Retinal pigment epithelial cell (primary cell): ENCODE data around the gene ITIH2.

ENCODE experiments used
- DNase-seq: peaks from one replicate; pipeline ENCODE4 v3.0.0-alpha.2; 2010; ENCODE audit warnings: low read depth
- H3K4me3 ChIP-seq: 2 replicates; pipeline ENCODE4 v1.5.1; 2011; ENCODE audit warnings: mild to moderate bottlenecking, low read length, control low read depth, moderate library complexity
- TF ChIP-seq, protein P1 (sequence below): conservative IDR thresholded peaks from 2 replicates; pipeline ENCODE4 v1.5.1; 2011; ENCODE audit warnings: low read depth, low read length, control low read depth, inconsistent platforms

ITIH2 gene

DNA sequence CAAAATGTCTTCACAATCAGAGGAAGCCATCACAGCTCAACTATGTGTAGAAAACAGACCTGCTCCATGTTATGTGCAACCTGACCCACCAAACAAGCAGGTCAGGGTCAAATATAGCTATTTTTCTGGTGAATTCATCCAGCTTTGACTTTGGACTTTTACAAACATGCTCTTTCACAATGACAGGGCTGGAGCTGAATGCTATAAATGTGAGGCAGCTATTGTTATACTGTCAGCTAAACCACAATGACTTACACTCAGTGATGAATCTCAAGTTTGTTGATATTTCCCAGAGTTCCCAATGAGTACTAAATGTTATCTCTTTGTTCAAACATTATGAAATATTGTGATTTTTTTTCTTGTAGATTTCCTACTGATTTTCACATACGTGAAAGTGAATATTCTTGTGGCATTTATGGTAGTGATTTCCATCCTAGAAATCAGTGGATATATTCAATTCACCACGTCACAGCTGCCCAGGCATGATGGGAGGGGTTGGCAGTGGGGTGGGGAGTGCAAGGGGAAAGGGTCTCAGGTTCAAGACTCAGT lies 2.5 kb upstream of the ITIH2 start:
- no peak overlapping the region for H3K4me3 ChIP-seq
- TF ChIP-seq, protein P1, sequence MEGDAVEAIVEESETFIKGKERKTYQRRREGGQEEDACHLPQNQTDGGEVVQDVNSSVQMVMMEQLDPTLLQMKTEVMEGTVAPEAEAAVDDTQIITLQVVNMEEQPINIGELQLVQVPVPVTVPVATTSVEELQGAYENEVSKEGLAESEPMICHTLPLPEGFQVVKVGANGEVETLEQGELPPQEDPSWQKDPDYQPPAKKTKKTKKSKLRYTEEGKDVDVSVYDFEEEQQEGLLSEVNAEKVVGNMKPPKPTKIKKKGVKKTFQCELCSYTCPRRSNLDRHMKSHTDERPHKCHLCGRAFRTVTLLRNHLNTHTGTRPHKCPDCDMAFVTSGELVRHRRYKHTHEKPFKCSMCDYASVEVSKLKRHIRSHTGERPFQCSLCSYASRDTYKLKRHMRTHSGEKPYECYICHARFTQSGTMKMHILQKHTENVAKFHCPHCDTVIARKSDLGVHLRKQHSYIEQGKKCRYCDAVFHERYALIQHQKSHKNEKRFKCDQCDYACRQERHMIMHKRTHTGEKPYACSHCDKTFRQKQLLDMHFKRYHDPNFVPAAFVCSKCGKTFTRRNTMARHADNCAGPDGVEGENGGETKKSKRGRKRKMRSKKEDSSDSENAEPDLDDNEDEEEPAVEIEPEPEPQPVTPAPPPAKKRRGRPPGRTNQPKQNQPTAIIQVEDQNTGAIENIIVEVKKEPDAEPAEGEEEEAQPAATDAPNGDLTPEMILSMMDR, result no peak
- no peak for DNase-seq

DNA sequence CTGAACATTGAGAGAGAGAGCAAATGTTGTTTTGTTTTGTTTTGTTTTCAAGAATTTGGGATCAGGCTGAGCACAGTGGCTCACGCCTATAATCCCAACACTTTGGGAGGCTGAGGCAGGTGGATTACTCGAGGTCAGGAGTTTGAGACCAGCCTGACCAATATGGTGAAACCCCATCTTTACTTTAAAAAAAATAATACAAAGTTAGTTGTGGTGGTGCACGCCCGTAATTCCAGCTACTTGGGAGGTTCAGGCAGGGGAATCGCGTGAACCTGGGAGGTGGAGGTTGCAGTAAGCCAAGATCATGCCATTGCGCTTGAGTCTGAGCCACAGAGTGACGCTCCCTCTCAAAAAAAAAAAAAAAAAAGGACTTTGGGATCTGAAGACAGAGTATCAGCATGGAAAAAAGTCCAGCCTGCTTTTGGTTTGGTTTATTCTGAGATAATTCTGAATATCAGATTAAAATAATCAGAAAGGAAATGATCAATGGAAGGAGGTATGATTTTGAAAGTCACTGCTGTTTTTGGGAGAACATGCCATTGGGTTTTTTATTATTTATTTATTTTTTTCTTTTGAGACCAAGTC lies 1.9 kb upstream of the ITIH2 start:
- no peak overlapping the region for H3K4me3 ChIP-seq
- no peak for DNase-seq
- TF ChIP-seq, protein P1, result no peak

DNA sequence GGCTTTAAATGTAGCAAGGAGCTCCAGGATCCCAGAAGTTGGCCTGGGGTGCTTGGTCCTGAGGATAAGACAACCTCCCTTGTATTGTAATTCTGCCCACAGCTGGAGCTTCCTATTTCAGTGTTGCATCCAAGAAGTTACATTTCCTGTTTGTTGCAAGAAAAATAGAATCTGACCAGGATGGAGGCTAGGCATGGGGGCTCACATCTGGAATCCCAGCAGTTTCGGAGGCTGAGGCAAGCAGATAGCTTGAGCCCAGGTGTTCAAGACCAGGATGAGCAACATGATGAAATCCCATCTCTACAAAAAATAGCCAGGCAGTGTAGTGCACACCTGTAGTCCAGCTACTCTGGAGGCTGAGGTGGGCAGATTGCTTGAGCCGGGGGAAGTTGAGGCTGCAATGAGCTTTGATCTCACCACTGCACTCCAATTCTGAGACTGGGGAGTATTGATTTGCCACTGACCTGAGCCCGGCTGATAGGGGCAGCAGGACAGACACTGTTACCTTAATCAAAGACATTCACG lies 766 bp upstream of the ITIH2 start:
- DNase-seq, result no peak
- TF ChIP-seq, protein P1, result no peak
- no peak overlapping the region for H3K4me3 ChIP-seq

DNA sequence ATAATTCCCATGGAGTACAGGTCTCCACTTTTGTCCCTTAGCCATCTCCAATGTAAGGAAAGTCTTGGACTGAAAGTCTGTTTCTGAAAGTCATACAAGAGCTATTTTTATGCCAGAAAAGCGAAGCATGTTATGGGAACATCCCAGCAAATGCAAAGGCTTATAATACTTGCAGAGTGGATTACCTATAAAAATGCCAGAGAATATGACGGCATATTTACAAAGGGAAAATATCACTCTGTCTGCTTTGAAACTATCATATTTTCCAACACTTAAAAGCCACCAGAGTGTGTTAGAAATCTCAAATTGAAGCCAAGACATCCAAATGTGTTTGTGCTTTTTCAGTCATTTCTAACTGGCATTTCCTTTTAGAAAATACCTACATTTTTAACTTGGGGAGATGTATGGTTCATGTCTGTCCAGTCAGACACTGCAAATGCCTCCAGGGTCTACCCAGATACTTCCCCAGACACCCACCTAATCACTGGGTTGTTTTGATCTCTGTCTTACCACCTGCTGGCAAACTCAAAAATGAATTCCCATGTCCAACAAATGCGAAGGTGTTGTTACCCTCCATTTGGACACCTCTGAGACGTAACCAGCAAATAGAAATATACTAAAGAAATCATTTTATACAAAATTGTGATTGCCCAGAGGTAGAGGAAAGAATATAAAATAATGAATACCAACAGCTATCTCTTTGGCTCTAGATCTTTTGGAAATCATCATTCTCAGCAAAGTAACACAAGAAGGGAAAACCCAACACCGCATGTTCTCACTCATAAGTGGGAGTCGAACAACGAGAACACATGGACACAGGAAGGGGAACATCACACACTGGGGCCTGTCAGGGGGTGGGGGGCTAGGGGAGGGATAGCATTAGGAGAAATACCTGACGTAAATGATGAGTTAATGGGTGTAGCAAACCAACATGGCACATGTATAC lies 1.2 kb downstream of the ITIH2 start:
- TF ChIP-seq, protein P1, result no peak
- DNase-seq, result no peak
- no peak overlapping the region for H3K4me3 ChIP-seq

DNA sequence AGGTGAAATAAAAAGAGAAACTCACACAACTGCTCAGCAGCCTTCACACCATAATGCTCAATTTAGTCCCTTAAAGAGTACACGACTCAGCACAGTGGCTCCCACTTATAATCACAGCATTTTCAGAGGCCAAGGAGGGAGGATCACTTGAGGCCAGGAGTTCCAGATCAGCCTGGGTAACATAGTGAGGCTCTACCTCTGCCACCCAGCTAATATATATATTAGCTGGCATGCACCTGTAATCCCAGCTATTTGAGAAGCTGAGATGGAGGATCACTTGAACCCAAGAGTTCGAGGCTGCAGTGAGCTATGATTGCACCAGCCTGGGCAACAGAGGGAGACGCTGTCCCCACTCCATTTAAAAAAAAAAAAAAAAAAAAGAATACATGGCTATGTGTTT lies 2.2 kb downstream of the ITIH2 start:
- no peak for DNase-seq
- no peak overlapping the region for H3K4me3 ChIP-seq
- TF ChIP-seq, protein P1, result no peak

DNA sequence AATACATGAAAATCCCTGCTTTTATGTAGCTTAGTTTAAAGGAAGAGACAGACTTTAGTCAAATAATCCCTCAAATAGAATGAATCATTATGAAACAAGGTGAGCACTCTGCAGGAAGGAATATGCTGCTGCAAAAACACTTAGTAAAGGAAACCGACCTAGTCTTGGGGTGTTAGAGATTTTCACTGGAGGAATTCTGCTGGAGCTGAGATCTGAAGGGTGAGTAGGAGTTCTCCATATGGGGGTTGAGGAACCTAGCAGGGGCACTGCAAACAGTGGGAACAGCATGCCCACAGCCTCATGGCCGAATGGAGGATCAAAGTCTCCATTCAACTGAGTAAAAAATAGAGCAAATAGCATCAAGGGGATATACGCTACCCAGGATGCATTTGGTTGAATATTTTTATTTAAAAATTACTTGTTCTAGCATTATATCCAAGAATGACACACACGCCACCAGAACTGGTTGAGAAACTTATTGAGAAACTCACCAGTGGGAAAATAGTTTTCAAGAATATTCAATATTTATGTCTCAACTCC lies 3.5 kb downstream of the ITIH2 start:
- DNase-seq, result no peak
- TF ChIP-seq, protein P1, result no peak
- H3K4me3 ChIP-seq, result no peak overlapping the region
